Pancreas (tissue), 10 donors: ENCODE results near the gene GRK5. TPM values are rescaled to one million over a fixed set of nuclear protein-coding genes. Genes with fewer than 3 reads are reported as not detected.

Experiments
- ATAC-seq, 4 donors: fragments of 200-7000 bp; cut with Tn5 transposase; one replicate each; pipeline versions ENCODE4 v1.8.0 to v1.9.1; 2020; ENCODE audit warnings: mild to moderate bottlenecking in 4 of 4, moderate library complexity in 4 of 4
- DNase-seq, 6 donors: peaks; one replicate each; pipeline ENCODE4 v3.0.0-alpha.2; 2020
- FAIRE-seq: peaks from 2 replicates; lab custom pipeline; 2012; peaks lifted over from hg19 to GRCh38; lab: Jason Lieb, UNC
- H3K27ac ChIP-seq, 4 donors: fragments of 200-600 bp; sonication (generic); 1 replicate in 3 of 4; 2 replicates in 1 of 4; pipeline versions ENCODE4 v1.5.0 to v1.8.0; 2020
- H3K27me3 ChIP-seq, 4 donors: fragments of 200-600 bp; one replicate each; pipeline ENCODE4 v1.8.0; 2021
- H3K36me3 ChIP-seq, 3 donors: fragments of 200-600 bp; sonication (generic) in 1 of 3; one replicate each; pipeline versions ENCODE4 v1.5.0 to v1.8.0; 2020 to 2021
- H3K4me1 ChIP-seq, 3 donors: fragments of 200-600 bp; one replicate each; pipeline ENCODE4 v1.8.0; 2021
- H3K4me3 ChIP-seq, 4 donors: fragments of 200-600 bp; sonication (generic) in 2 of 4; one replicate each; pipeline versions ENCODE4 v1.5.0 to v1.8.0; 2020 to 2021
- H3K9me3 ChIP-seq, 4 donors: fragments of 200-600 bp; one replicate each; pipeline ENCODE4 v1.8.0; 2021
- CTCF ChIP-seq, 4 donors: fragments of 200-600 bp; sonication (generic) in 3 of 4; IDR thresholded peaks; one replicate each; pipeline versions ENCODE4 v1.5.0 to v1.8.0; 2021; ENCODE audit warnings: antibody characterized with exemption in 4 of 4
- WGBS, 2 donors: extraction: QIAGEN DNeasy Blood & Tissue Kit; methylation state at CpG; one replicate each; pipeline ENCODE4 v1.1.7; 2013; 5-methylcytosine and 5-hydroxymethylcytosine counted together
- intact Hi-C, 3 donors: fragments of 100-400 bp; cut with DNase I; formaldehyde crosslinking; loops; one replicate each; pipeline versions ENCODE4 v1.11.1 to v1.14.2; 2022
- polyA plus RNA-seq, 2 donors: library from polyadenylated mRNA; stranded (reverse); fragments of 200-250 nt; gene quantifications; one replicate each; pipeline ENCODE4 v1.2.3, GENCODE V29; 2013
- total RNA-seq, 6 donors: library from RNA; stranded (reverse); fragmentation: NEBNext Ultra II Directional in 4 of 6; extraction: Animal tissue kit (Norgen Biotek cat#: 25700) in 4 of 6; gene quantifications; one replicate each; pipeline versions ENCODE4 v1.2.1 to v1.2.4, GENCODE V29; 2021 to 2023
- donor health status: healthy with polysubstance abuse.
- donor health status: DM: no; HTN: no; CAD: no; lungs with moderate emphysema.
- donor health status: DM: no; HTN: no; CAD: no.
- donor health status: control.
- donor health status: control.
- donor health status: Bipolar disorder and iron deficiency.
- donor health status: DM: yes; HTN: yes; CAD: no.
- donor health status: DM: no; HTN: no; CAD: no.
- donor health status: DM: no; HTN: no; CAD: no.
- donor health status: DM: yes; HTN: yes; CAD: no.

GRK5 gene
- total and polyA plus RNA-seq, 8 donors, result 1.4 to 6.0 (median 2.5) TPM

- Histone ChIP-seq H3K9me3 (no peaks in the 10 kb centered on the region), H3K36me3 (no peaks in the 10 kb centered on the region), H3K4me1 (no peaks in the 10 kb centered on the region), H3K27ac (no peak overlapping the region), H3K4me3 (no peak overlapping the region), H3K27me3 (no peaks in the 10 kb centered on the region)
- ATAC-seq (no peak), FAIRE-seq (no peak), DNase-seq (no peak)
- TF ChIP-seq CTCF (IDR thresholded peaks at IDR 0.05), result no peak
- WGBS, 2 donors, result 90 to 94% methylated on average over 6 of the region's 6 CpGs
- intact Hi-C loops, result no loop called here
These were observed 275.6 kb downstream of the GRK5 start for GRCh38 chr10:119483001-119483400.

- intact Hi-C loops, result no loop called here
- FAIRE-seq, result no peak
These were observed 276.5 kb downstream of the GRK5 start for GRCh38 chr10:119483839-119484238.

GRCh38 chr10:119488675-119489074 is 281.3 kb downstream of the GRK5 start:
- no peaks in the 10 kb centered on the region for H3K36me3 ChIP-seq
- DNase-seq, result no peak
- peaks cover 0 to 4% (median 0%) of the 10 kb centered on the region in 3 donors for H3K4me1 ChIP-seq
- ATAC-seq, result no peak
- no peaks in the 10 kb centered on the region for H3K27me3 ChIP-seq
- no peak for FAIRE-seq
- TF ChIP-seq CTCF (IDR thresholded peaks at IDR 0.05), result no peak
- no peak overlapping the region for H3K4me3 ChIP-seq
- intact Hi-C loops, result no loop called here
- H3K9me3 ChIP-seq, result no peaks in the 10 kb centered on the region
- 69 to 80% methylated on average over 7 of the region's 7 CpGs for WGBS, 2 donors
- no peak overlapping the region for H3K27ac ChIP-seq

More at GRCh38 chr10:119483839-119484238, 276.5 kb downstream of the GRK5 start:
- Histone ChIP-seq H3K4me1 (no peaks in the 10 kb centered on the region), H3K36me3 (no peaks in the 10 kb centered on the region), H3K27me3 (no peaks in the 10 kb centered on the region), H3K27ac (no peak overlapping the region), H3K4me3 (no peak overlapping the region), H3K9me3 (no peaks in the 10 kb centered on the region)
- TF ChIP-seq CTCF (IDR thresholded peaks at IDR 0.05), result no peak
- 72 to 82% methylated on average over 9 of the region's 9 CpGs for WGBS, 2 donors
- DNase-seq, result no peak
- no peak for ATAC-seq

GRCh38 chr10:119489991-119490326 is 282.6 kb downstream of the GRK5 start:
- Histone ChIP-seq H3K27ac (no peak overlapping the region), H3K27me3 (no peaks in the 10 kb centered on the region), H3K36me3 (no peaks in the 10 kb centered on the region), H3K4me3 (peak overlapping the region in 1 of 4 donors; percentile 19), H3K9me3 (no peaks in the 10 kb centered on the region), H3K4me1 (peaks cover 0 to 4% (median 0%) of the 10 kb centered on the region in 3 donors)
- intact Hi-C loops, result no loop called here
- TF ChIP-seq CTCF (IDR thresholded peaks at IDR 0.05), result peak in 1 of 4 donors; percentile 4
- ATAC-seq, result no peak
- FAIRE-seq, result no peak
- DNase-seq, result no peak
- 47 to 49% methylated on average over 5 of the region's 5 CpGs for WGBS, 2 donors

- Histone ChIP-seq H3K36me3 (no peaks in the 10 kb centered on the region), H3K27ac (no peak overlapping the region), H3K27me3 (no peaks in the 10 kb centered on the region), H3K4me1 (peaks cover 0 to 4% (median 0%) of the 10 kb centered on the region in 3 donors), H3K9me3 (no peaks in the 10 kb centered on the region), H3K4me3 (no peak overlapping the region)
- WGBS, 2 donors, result 75 to 76% methylated on average over 6 of the region's 6 CpGs
- FAIRE-seq, result no peak
- no peak for DNase-seq
- TF ChIP-seq CTCF (IDR thresholded peaks at IDR 0.05), result no peak
- intact Hi-C loops, result no loop called here
- no peak for ATAC-seq
These were observed 284.8 kb downstream of the GRK5 start for GRCh38 chr10:119491966-119492757.
